Midbrain (tissue), 1 donor: ENCODE data around the gene FTCDNL1.

Experiments
- DNase-seq: peaks from one replicate; lab custom pipeline; 2025; lab: John Stamatoyannopoulos, UW

Gene FTCDNL1

GRCh38 chr2:199742884-199743283, 108.1 kb downstream of the FTCDNL1 start:
- DNase-seq = no peak

DNA sequence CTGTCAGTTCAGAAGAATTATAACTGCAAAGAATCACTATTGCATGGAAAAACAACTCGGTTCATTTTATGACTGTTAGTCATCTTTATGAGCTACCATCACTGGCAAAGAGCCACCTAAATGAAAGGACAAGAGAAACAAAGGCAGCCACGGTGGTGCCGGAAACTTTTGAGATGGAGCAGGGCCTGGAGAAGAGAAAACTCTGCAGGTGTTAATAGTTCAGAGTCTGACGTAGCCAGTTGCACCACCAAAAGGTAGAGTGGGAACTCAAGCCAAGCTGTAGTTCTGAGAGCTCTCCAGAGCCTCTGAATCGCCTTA, 110.9 kb downstream of the FTCDNL1 start:
- DNase-seq = no peak

DNA sequence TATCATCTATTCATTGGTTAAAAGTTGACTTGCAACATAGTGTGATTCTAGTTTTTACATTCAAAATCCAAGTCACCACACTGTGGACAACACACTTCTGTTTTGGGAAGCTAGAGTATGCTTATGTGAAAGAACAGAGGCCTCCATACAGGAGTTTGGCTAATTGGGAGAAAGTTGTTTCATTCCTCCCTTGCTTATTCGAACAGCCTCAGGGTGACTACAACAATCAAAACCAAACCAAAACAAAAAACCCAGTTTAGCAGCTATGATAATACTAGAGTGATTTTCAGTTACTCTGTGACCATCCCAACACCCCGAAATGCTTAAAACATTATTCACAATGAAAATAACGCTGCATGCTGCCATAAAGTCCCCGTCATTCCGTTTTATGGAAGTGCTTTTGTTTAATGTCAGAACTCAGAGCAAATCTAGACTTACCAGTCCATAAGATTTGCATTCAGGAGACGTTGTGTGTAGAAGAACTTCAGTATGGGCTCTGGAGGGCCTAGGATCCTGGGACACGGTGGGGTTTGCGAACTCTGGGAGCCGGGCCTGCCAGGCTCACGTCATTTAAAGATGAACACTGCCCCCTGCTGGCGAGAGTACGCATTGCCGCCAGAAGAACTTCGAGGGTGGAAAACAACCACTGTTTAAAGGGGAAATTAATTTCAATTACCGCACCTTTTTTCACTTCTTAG, 111.4 kb downstream of the FTCDNL1 start:
- DNase-seq = peak; percentile 77

- DNase-seq = no peak
These were observed 112.1 kb downstream of the FTCDNL1 start for GRCh38 chr2:199738727-199739412.

DNA sequence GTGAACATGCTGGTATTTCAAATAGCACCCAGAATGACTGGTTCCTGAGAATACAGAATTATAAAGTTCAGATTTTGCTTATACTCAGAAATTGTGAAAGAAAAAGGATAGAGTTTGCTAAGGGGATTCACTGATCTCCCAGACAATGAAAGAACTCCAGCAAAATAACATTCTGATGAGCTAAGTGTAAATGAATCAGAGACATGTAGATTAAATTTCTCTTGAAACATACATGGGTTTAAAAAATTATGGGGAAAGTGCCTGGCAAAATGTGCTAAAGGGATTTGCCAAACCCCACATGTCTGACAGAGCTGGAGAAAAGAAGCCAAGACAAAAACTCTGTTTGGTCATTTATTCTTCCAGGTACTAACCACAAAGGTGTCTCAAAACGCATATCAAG, 116.3 kb downstream of the FTCDNL1 start:
- no peak for DNase-seq

GRCh38 chr2:199734011-199734410, 117.0 kb downstream of the FTCDNL1 start:
- DNase-seq = no peak

GRCh38 chr2:199727801-199728200, 123.2 kb downstream of the FTCDNL1 start:
- no peak for DNase-seq

- no peak for DNase-seq
These were observed 123.7 kb downstream of the FTCDNL1 start for GRCh38 chr2:199727306-199727705.

- DNase-seq = no peak
These were observed 132.9 kb downstream of the FTCDNL1 start for GRCh38 chr2:199718074-199718473.

GRCh38 chr2:199717587-199717907, 133.4 kb downstream of the FTCDNL1 start:
- no peak for DNase-seq

DNA sequence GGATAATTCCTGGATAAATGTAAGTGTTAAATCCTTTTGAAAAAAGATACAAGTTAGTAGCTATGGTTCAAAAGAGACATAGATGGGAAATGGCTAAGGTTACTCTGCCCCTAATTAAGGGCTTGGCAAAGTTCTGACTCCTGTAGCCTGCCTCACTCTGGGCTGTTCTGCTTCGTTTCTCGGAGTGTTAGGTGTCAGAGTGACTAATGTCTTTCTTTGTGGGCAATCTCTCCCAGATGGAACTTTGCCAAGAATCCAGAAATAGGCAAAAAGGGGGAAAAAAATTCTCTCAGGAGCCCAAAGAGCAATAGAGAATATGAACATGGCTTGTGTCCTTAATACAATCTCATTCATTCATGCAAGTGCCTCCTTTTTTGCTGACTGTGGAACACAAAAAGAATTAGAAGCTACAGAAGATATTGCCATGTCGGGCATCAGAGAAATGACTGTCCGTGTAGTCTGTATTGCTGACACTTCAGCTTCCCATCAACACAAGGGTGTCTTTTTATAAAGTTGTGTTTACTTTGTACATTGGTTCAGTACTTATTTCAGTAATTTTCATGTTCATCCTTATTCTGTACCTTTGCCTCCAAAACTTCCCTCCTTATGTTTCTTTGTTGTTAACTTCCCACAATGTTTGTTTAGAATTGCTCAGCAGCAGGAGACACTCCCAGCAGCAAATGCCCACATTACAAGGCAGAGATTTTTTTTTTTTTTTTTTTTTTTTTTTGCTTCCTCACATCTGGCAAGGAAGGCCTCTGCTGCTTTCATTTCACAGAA, 134.0 kb downstream of the FTCDNL1 start:
- no peak for DNase-seq

DNA sequence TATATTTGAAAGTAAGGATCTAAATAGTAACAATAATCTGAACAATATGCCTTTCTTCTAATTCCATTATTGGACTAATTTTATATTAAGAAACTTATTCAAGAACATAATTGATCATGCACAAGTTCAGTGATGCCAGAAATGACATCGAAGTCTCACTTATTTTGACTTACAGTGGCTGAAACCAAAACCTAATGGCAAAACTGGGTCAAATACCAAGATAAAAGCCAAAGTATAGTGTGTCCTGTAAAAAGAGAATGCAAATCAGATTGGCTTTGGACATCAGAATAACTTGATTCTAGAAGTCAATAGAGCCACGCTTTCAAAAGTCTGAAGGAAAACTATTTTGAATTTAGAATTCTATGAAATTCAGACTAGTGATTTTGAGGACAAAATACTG, 137.2 kb downstream of the FTCDNL1 start:
- no peak for DNase-seq

DNA sequence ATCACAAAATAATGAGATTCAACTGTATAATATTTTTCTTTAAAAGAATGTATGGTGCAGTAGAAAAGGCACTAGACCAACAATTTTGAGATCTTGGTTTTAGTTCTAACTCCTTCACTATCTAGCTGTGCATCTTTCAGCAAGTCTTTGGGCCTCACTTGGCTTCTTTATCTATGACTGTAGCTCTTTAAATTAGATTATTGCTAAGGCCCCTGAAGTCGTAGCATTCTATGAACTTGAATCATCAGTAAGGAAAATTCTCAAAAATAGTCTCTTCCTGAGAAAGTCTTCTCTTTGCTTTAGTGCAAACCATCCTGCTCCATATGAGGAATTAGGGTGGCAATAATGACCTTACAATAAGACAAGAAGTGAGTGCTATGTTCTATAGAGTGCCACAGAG, 140.4 kb downstream of the FTCDNL1 start:
- no peak for DNase-seq
